ENCODE measurements around the gene KRTAP10-2.

DNA sequence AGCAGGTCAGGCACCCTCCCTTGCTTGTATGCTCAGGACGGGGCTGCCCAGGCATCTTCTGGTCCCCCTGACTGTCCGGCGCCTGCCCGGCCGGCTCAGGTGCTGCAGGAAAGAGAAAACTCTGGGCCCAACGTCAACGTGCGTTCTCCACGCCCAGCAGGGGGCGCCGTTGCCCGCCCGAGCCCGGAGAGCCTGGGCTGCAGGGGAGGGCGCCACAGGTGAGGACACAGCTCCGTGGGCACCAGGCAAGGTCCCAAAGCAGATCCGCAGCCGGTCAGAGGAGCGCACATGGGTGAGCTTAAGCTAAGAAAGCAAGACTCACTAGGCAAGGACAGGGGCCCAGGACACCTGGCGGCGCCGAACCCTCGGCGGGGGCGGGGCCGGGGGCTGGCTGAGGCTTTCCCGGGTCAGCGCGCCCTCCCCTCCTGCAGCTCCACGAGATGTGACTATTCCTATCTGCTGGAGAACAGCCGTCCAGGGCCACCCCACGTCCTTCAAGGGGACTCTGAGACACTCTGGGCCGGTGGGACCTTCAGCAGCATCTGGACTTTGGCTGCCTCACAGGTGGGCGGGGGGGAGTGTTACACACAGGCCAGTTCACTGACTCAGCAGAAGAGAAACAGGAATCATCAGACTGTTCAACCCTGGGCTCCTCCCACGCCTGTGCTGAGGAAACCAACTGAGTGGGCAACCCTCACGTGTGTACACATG is 40.6 kb downstream of the KRTAP10-2 start:
- TF ChIP-seq, protein P1, sequence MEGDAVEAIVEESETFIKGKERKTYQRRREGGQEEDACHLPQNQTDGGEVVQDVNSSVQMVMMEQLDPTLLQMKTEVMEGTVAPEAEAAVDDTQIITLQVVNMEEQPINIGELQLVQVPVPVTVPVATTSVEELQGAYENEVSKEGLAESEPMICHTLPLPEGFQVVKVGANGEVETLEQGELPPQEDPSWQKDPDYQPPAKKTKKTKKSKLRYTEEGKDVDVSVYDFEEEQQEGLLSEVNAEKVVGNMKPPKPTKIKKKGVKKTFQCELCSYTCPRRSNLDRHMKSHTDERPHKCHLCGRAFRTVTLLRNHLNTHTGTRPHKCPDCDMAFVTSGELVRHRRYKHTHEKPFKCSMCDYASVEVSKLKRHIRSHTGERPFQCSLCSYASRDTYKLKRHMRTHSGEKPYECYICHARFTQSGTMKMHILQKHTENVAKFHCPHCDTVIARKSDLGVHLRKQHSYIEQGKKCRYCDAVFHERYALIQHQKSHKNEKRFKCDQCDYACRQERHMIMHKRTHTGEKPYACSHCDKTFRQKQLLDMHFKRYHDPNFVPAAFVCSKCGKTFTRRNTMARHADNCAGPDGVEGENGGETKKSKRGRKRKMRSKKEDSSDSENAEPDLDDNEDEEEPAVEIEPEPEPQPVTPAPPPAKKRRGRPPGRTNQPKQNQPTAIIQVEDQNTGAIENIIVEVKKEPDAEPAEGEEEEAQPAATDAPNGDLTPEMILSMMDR (conservative IDR thresholded peaks at IDR 0.05) = peak; percentile 73
- TF ChIP-seq EZH2 (IDR thresholded peaks at IDR 0.05; ENCODE audit: low read depth) = no peak
